GM13976 (cell line): ENCODE data around the gene PTPRE.
A peak's percentile ranks its signal among the peaks of the same experiment; 100 is the strongest.

Experiments used
- DNase-seq: peaks from one replicate; pipeline ENCODE4 v3.0.0; 2012; ENCODE audit warnings: low spot score
- in situ Hi-C: fragments of 300-500 bp; cut with MboI; formaldehyde crosslinking; loops from one replicate; pipeline ENCODE4 v1.12.0; 2022; ENCODE audit warnings: low sequenced_read_pairs, mixed read lengths, inconsistent platforms; ENCODE audit not compliant: unreplicated experiment
- TF ChIP-seq, protein P1 (sequence below): IDR thresholded peaks from 2 replicates; pipeline ENCODE4 v1.5.1; 2012; ENCODE audit warnings: borderline replicate concordance, mild to moderate bottlenecking; ENCODE audit not compliant: insufficient read depth; ENCODE audit errors: extremely low read depth, missing control alignments, control extremely low read depth

The PTPRE gene

DNA sequence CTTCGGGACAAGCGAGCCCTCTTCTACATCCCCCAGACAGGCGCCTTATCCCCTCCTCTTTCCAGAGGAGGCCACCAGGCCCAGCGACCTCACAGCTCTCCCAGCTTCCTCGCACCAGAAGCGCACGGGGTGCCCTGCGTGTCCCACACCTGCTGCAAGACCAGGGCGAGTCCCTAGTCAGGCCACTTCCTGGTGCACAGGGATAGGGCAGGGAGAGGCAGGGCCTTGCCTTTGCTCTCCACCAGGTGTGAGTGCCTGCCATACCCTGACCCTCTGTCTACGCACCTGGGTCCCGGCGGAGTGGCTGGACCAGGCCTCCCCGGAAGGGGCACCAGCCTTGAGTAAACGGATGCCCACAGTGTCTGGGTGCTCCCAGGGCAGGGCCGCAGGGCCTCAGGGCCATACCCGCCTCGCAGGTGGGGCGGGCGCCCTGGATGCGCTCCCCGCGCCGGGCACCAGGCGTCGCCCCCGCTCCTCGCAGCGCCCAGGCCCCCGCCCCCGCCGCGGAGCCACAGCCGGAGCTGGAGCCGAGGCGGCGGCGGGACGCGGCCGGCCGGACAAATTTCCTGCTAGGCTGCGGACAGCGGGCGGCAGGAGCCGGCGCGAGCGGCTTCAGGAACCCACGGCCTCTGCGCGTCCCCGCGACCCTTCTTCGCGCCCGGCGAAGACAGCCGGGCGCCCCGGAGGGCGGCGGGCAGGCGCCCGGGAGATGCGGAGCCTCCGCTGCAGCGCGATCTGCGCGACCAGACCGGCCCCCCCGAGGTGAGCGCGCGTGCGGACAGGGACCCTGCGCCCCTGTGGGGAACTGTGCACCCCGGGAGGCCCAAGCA is at the start of gene PTPRE:
Gene PTPRE (plus strand): TSS at position 556 of the 830 bp plus-strand sequence. CDS start 133,779 bp downstream, outside the sequence.
- in situ Hi-C loops: no loop called here
- DNase-seq: peak; percentile 77
- TF ChIP-seq, protein P1, sequence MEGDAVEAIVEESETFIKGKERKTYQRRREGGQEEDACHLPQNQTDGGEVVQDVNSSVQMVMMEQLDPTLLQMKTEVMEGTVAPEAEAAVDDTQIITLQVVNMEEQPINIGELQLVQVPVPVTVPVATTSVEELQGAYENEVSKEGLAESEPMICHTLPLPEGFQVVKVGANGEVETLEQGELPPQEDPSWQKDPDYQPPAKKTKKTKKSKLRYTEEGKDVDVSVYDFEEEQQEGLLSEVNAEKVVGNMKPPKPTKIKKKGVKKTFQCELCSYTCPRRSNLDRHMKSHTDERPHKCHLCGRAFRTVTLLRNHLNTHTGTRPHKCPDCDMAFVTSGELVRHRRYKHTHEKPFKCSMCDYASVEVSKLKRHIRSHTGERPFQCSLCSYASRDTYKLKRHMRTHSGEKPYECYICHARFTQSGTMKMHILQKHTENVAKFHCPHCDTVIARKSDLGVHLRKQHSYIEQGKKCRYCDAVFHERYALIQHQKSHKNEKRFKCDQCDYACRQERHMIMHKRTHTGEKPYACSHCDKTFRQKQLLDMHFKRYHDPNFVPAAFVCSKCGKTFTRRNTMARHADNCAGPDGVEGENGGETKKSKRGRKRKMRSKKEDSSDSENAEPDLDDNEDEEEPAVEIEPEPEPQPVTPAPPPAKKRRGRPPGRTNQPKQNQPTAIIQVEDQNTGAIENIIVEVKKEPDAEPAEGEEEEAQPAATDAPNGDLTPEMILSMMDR: peak; percentile 28

DNA sequence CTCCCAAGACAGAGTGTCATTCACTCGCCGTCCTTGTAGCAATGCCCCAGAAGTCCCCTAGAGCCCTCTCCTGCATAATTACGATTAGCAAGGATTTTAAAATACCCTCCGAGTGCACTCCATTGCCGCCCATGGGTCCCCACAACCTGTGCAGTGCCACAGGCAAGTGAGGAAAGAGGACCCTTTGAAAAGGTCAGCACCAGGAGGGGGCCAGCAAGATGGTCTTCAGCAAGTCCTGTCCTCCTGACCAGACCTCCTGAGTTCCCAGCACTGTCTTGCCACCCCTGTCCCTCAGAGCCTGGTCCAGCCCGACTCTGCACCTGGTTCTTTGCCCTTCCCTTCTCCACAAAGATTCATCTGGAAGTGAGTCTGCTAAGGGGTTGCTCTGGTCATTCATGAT is 46.3 kb upstream of the PTPRE start:
- in situ Hi-C loops: no loop called here
- TF ChIP-seq, protein P1: no peak
- no peak for DNase-seq

DNA sequence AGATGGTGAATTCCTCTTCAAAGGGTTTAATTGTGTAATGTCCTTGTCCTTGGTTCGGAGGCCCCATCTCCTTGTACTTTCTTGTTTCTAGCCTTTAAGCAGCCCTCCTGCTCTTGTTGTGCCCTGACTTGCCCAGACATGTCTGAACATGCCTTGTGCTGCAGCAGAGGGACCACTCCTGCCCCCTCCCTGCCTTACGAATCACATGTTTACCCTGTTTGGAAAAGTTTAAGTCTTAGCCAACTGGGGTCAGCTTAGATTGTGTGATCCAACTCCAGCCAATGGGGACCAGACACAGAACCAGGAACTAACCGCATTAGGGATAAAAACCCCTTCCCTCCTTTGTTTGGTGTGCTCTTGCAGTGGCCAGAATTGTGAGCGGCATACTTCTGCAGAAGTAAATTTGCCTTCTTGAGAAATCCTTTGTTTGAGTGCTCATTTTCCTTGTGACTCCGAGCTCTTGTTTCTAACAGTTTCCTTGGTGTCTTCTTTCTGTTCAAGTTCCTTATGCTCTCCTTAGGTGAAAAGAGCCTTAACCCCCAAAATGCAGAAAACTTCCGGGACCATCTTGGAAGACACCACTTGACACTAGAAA is 43.6 kb upstream of the PTPRE start:
- in situ Hi-C loops: no loop called here
- TF ChIP-seq, protein P1: no peak
- no peak for DNase-seq

- no peak for DNase-seq
- in situ Hi-C loops: no loop called here
- TF ChIP-seq, protein P1: no peak
Observed at GRCh38 chr10:127866276-127867013, 40.5 kb upstream of the PTPRE start.

DNA sequence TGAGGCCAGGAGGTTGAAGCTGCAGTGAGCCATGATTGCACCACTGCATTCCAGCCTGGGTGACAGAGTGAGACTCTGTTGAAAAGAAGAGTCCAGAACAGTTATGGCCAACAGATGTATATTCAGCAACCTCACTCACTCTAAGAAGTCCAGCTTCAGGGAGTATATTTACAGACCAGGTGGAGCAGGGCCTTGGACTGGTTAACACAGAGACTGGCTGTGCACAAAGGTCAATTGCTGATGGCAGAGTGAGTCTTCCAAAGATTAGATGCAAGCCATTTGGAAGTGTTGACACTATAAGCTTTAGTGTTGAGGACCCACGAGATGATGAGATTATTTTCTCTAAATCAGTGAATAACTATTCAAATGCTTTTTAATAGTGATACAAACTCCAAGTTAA is 39.1 kb upstream of the PTPRE start:
- in situ Hi-C loops: no loop called here
- DNase-seq: no peak
- TF ChIP-seq, protein P1: no peak

GRCh38 chr10:127869329-127869728 is 37.6 kb upstream of the PTPRE start:
- DNase-seq: no peak
- TF ChIP-seq, protein P1: no peak
- in situ Hi-C loops: no loop called here
